Ascending aorta (tissue), 2 donors: ENCODE data around the gene GAS2L2. TPM values are rescaled to one million over a fixed set of nuclear protein-coding genes. Genes with fewer than 3 reads are reported as not detected.

ENCODE experiments used
- DNase-seq, 2 donors: peaks; one replicate each; pipeline ENCODE4 v3.0.0-alpha.2; 2019; ENCODE audit warnings: low spot score in 2 of 2
- H3K27ac ChIP-seq, 2 donors: fragments of 200-600 bp; sonication (generic); one replicate each; pipeline ENCODE4 v1.5.1; 2016 to 2017; ENCODE audit warnings: mild to moderate bottlenecking in 1 of 2
- H3K27me3 ChIP-seq: fragments of 200-600 bp; sonication (generic); one replicate; pipeline ENCODE4 v1.5.1; 2017
- H3K36me3 ChIP-seq, 2 donors: fragments of 200-600 bp; sonication (generic); one replicate each; pipeline ENCODE4 v1.5.1; 2016
- H3K4me1 ChIP-seq, 2 donors: fragments of 200-600 bp; sonication (generic); one replicate each; pipeline ENCODE4 v1.5.1; 2016 to 2017; ENCODE audit warnings: mild to moderate bottlenecking in 1 of 2
- H3K4me3 ChIP-seq, 2 donors: fragments of 200-600 bp; sonication (generic); one replicate each; pipeline ENCODE4 v1.5.1; 2016 to 2017; ENCODE audit warnings: mild to moderate bottlenecking in 1 of 2
- H3K9me3 ChIP-seq, 2 donors: fragments of 200-600 bp; sonication (generic); one replicate each; pipeline ENCODE4 v1.5.1; 2016
- CTCF ChIP-seq, 3 experiments: fragments of 200-600 bp in 2 of 3; fragments of 450-650 bp in 1 of 3; sonication (generic) in 2 of 3; IDR thresholded peaks; one replicate each; pipeline ENCODE4 v1.5.1; 2016 to 2019; ENCODE audit warnings: antibody characterized with exemption in 3 of 3, mild to moderate bottlenecking in 1 of 3, moderate library complexity in 1 of 3
- intact Hi-C: fragments of 100-400 bp; cut with DNase I; formaldehyde crosslinking; loops from one replicate; pipeline ENCODE4 v1.15.1; 2023
- total RNA-seq: library from RNA; depleted of rRNA; stranded (reverse); fragments of >200 nt; gene quantifications from one replicate; pipeline ENCODE4 v1.1.0, GENCODE V29; 2016

GAS2L2 gene
- total RNA-seq, 1 donor from 2014 or later: not detected

- Histone ChIP-seq H3K27me3 (no peaks in the 10 kb centered on the region), H3K9me3 (no peaks in the 10 kb centered on the region), H3K4me1 (peaks cover 5 to 24% of the 10 kb centered on the region in 2 donors), H3K36me3 (no peaks in the 10 kb centered on the region), H3K27ac (peak overlapping the region; percentile 75 to 91), H3K4me3 (no peak overlapping the region)
- no peak for TF ChIP-seq CTCF (IDR thresholded peaks at IDR 0.05)
- intact Hi-C loops: no loop called here
- DNase-seq: no peak
These were observed 20.1 kb upstream of the GAS2L2 start for GRCh38 chr17:35773129-35773528.

GRCh38 chr17:35769895-35770486 lies 17.0 kb upstream of the GAS2L2 start:
- H3K27ac ChIP-seq: no peak overlapping the region

GRCh38 chr17:35768797-35769196 lies 15.8 kb upstream of the GAS2L2 start:
- H3K9me3 ChIP-seq: no peaks in the 10 kb centered on the region
- peaks cover 2 to 14% of the 10 kb centered on the region in 2 donors for H3K4me1 ChIP-seq
- no peak overlapping the region for H3K4me3 ChIP-seq
- no peak for TF ChIP-seq CTCF (IDR thresholded peaks at IDR 0.05)
- no peak for DNase-seq
- intact Hi-C loops: no loop called here
- no peaks in the 10 kb centered on the region for H3K27me3 ChIP-seq
- no peaks in the 10 kb centered on the region for H3K36me3 ChIP-seq
- H3K27ac ChIP-seq: no peak overlapping the region

More at GRCh38 chr17:35769895-35770486, 17.0 kb upstream of the GAS2L2 start:
- intact Hi-C loops: no loop called here
- no peak for DNase-seq
- no peak for TF ChIP-seq CTCF (IDR thresholded peaks at IDR 0.05)
- H3K4me1 ChIP-seq: peaks cover 3 to 16% of the 10 kb centered on the region in 2 donors
- H3K4me3 ChIP-seq: no peak overlapping the region
- no peaks in the 10 kb centered on the region for H3K27me3 ChIP-seq
- H3K36me3 ChIP-seq: no peaks in the 10 kb centered on the region
- no peaks in the 10 kb centered on the region for H3K9me3 ChIP-seq

GRCh38 chr17:35766903-35767510 lies 14.0 kb upstream of the GAS2L2 start:
- intact Hi-C loops: no loop called here
- Histone ChIP-seq H3K4me3 (no peak overlapping the region), H3K27ac (no peak overlapping the region), H3K36me3 (no peaks in the 10 kb centered on the region), H3K27me3 (no peaks in the 10 kb centered on the region), H3K9me3 (no peaks in the 10 kb centered on the region), H3K4me1 (peaks cover 2 to 10% of the 10 kb centered on the region in 2 donors)
- DNase-seq: no peak
- TF ChIP-seq CTCF (IDR thresholded peaks at IDR 0.05): peak; percentile 31 to 53 (median 51)

GRCh38 chr17:35766489-35766877 lies 13.4 kb upstream of the GAS2L2 start:
- Histone ChIP-seq H3K4me1 (peaks cover 2 to 10% of the 10 kb centered on the region in 2 donors), H3K27me3 (no peaks in the 10 kb centered on the region), H3K9me3 (no peaks in the 10 kb centered on the region), H3K27ac (no peak overlapping the region), H3K36me3 (no peaks in the 10 kb centered on the region), H3K4me3 (no peak overlapping the region)
- no peak for DNase-seq
- no peak for TF ChIP-seq CTCF (IDR thresholded peaks at IDR 0.05)
- intact Hi-C loops: no loop called here
